ENCODE results near the gene P2RX7.

GRCh38 chr12:121170611-121171260 lies 38.1 kb downstream of the P2RX7 start:
- TF ChIP-seq FOXP1 (CRISPR knock-in tag; IDR thresholded peaks at IDR 0.05) (no peak), EP300 (IDR thresholded peaks at IDR 0.05; ENCODE audit: low read length) (no peak)
